Measurements from ENCODE around the gene B4GALT2. TPM values are rescaled to one million over a fixed set of nuclear protein-coding genes. Genes with fewer than 3 reads are reported as not detected.

B4GALT2 gene
- total and polyA plus RNA-seq, 3 experiments from 2014 or later, result 1.9 to 41.7 (median 39.7) TPM

GRCh38 chr1:44027320-44027719 is 48.3 kb downstream of the B4GALT2 start:
- H3K36me3 ChIP-seq (ENCODE audit: insufficient read depth, low read length), result no peaks in the 10 kb centered on the region
- H3K27ac ChIP-seq (ENCODE audit: low read depth, low read length), result no peak overlapping the region
- no peak for DNase-seq
- POLR2A ChIA-PET, result no interaction called here
- H3K36me3 Mint-ChIP-seq, result peaks cover 0 to 2% (median 0%) of the 10 kb centered on the region in 3 donors
- peaks cover 0 to 4% of the 10 kb centered on the region in 2 donors for H3K27me3 Mint-ChIP-seq
- H3K27ac Mint-ChIP-seq, result no peak overlapping the region
- H3K4me3 Mint-ChIP-seq, result peak overlapping the region in 1 of 7 donors; percentile 75
- H3K9me3 ChIP-seq (ENCODE audit: low read length), result no peaks in the 10 kb centered on the region
- peaks cover 16 to 32% (median 17%) of the 10 kb centered on the region in 3 donors for H3K4me1 Mint-ChIP-seq
- CTCF ChIA-PET, result interaction anchor here (2.0 kb wide), 1 partner anchor 22 kb away, joined by 8 read pairs; no protein-coding TSS in a partner anchor
- no peaks in the 10 kb centered on the region for H3K27me3 ChIP-seq (ENCODE audit: insufficient read depth, low read length, poor library complexity, severe bottlenecking)
- H3K9me3 Mint-ChIP-seq, result no peaks in the 10 kb centered on the region
- H3K4me3 ChIP-seq (ENCODE audit: low read length), result no peak overlapping the region
- H3K4me1 ChIP-seq (ENCODE audit: insufficient read depth, low read length), result peaks cover 8% of the 10 kb centered on the region

- H3K27ac Mint-ChIP-seq, result peak overlapping the region; percentile 77 to 97 (median 95)
- H3K9me3 ChIP-seq (ENCODE audit: low read length), result no peaks in the 10 kb centered on the region
- peak overlapping the region; percentile 64 for H3K27ac ChIP-seq (ENCODE audit: low read depth, low read length)
- H3K4me1 Mint-ChIP-seq, result peaks cover 17 to 37% (median 20%) of the 10 kb centered on the region in 3 donors
- H3K27me3 Mint-ChIP-seq, result peaks cover 0 to 5% of the 10 kb centered on the region in 2 donors
- ChIA-PET CTCF (interaction anchor here (1.1 kb wide), 1 partner anchor 24 kb away, joined by 4 read pairs; no protein-coding TSS in a partner anchor), POLR2A (interaction anchor here (0.5 to 2.0 kb wide), 2 partner anchors 54 to 379 kb away, joined by 4 to 8 read pairs; partner anchors contain the start of gene KDM4A)
- H3K4me3 ChIP-seq (ENCODE audit: low read length), result peak overlapping the region; percentile 81
- H3K27me3 ChIP-seq (ENCODE audit: insufficient read depth, low read length, poor library complexity, severe bottlenecking), result no peaks in the 10 kb centered on the region
- H3K9me3 Mint-ChIP-seq, result no peaks in the 10 kb centered on the region
- H3K36me3 Mint-ChIP-seq, result peaks cover 0 to 2% (median 0%) of the 10 kb centered on the region in 3 donors
- H3K4me3 Mint-ChIP-seq, result peak overlapping the region; percentile 75 to 98 (median 92)
- no peaks in the 10 kb centered on the region for H3K36me3 ChIP-seq (ENCODE audit: insufficient read depth, low read length)
- H3K4me1 ChIP-seq (ENCODE audit: insufficient read depth, low read length), result peaks cover 8% of the 10 kb centered on the region
- DNase-seq, result peak in 1 of 5 donors; percentile 54
These were observed 50.4 kb downstream of the B4GALT2 start for GRCh38 chr1:44029260-44029910.

- peaks cover 0 to 5% of the 10 kb centered on the region in 2 donors for H3K27me3 Mint-ChIP-seq
- Histone ChIP-seq H3K27me3 (ENCODE audit: insufficient read depth, low read length, poor library complexity, severe bottlenecking) (no peaks in the 10 kb centered on the region), H3K4me3 (ENCODE audit: low read length) (peak overlapping the region; percentile 81), H3K4me1 (ENCODE audit: insufficient read depth, low read length) (peaks cover 8% of the 10 kb centered on the region), H3K9me3 (ENCODE audit: low read length) (no peaks in the 10 kb centered on the region), H3K36me3 (ENCODE audit: insufficient read depth, low read length) (no peaks in the 10 kb centered on the region), H3K27ac (ENCODE audit: low read depth, low read length) (peak overlapping the region; percentile 64)
- H3K4me1 Mint-ChIP-seq, result peaks cover 17 to 37% (median 20%) of the 10 kb centered on the region in 3 donors
- H3K9me3 Mint-ChIP-seq, result no peaks in the 10 kb centered on the region
- ChIA-PET CTCF (interaction anchor here (1.0 to 1.6 kb wide), 3 partner anchors 11 to 84 kb away, joined by 3 to 13 read pairs (median 4); no protein-coding TSS in a partner anchor), POLR2A (interaction anchor here (0.5 to 2.0 kb wide), 2 partner anchors 55 to 380 kb away, joined by 4 to 8 read pairs; partner anchors contain the start of gene KDM4A)
- peak overlapping the region; percentile 77 to 97 (median 95) for H3K27ac Mint-ChIP-seq
- peak; percentile 77 to 89 (median 81) for DNase-seq
- H3K4me3 Mint-ChIP-seq, result peak overlapping the region; percentile 75 to 98 (median 92)
- peaks cover 0 to 2% (median 0%) of the 10 kb centered on the region in 3 donors for H3K36me3 Mint-ChIP-seq
These were observed 51.0 kb downstream of the B4GALT2 start for GRCh38 chr1:44029911-44030604.

- H3K27ac Mint-ChIP-seq, result peak overlapping the region; percentile 39 to 92 (median 85)
- H3K4me3 Mint-ChIP-seq, result peak overlapping the region; percentile 84 to 93 (median 87)
- Histone ChIP-seq H3K36me3 (ENCODE audit: insufficient read depth, low read length) (no peaks in the 10 kb centered on the region), H3K4me3 (ENCODE audit: low read length) (peak overlapping the region; percentile 66), H3K27me3 (ENCODE audit: insufficient read depth, low read length, poor library complexity, severe bottlenecking) (no peaks in the 10 kb centered on the region), H3K27ac (ENCODE audit: low read depth, low read length) (peak overlapping the region; percentile 64), H3K4me1 (ENCODE audit: insufficient read depth, low read length) (peaks cover 8% of the 10 kb centered on the region), H3K9me3 (ENCODE audit: low read length) (no peaks in the 10 kb centered on the region)
- H3K4me1 Mint-ChIP-seq, result peaks cover 17 to 37% (median 20%) of the 10 kb centered on the region in 3 donors
- H3K36me3 Mint-ChIP-seq, result peaks cover 0 to 2% (median 0%) of the 10 kb centered on the region in 3 donors
- peak; percentile 38 to 81 (median 58) for DNase-seq
- peaks cover 0 to 5% of the 10 kb centered on the region in 2 donors for H3K27me3 Mint-ChIP-seq
- CTCF ChIA-PET, result interaction anchor here (1.0 to 1.6 kb wide), 3 partner anchors 10 to 85 kb away, joined by 3 to 13 read pairs (median 4); no protein-coding TSS in a partner anchor
- H3K9me3 Mint-ChIP-seq, result no peaks in the 10 kb centered on the region
- POLR2A ChIA-PET, result interaction anchor here (0.6 to 2.0 kb wide), 2 partner anchors 381 to 1516 kb away, joined by 6 to 8 read pairs; partner anchors contain the start of gene KDM4A
These were observed 51.7 kb downstream of the B4GALT2 start for GRCh38 chr1:44030605-44031251.

- DNase-seq, result no peak
- H3K9me3 Mint-ChIP-seq, result no peaks in the 10 kb centered on the region
- peak within 1 kb of the TSS; percentile 84 to 93 (median 87) for H3K4me3 Mint-ChIP-seq
- peaks cover 0 to 5% of the 10 kb centered on the region in 2 donors for H3K27me3 Mint-ChIP-seq
- Histone ChIP-seq H3K27me3 (ENCODE audit: insufficient read depth, low read length, poor library complexity, severe bottlenecking) (no peaks in the 10 kb centered on the region), H3K27ac (ENCODE audit: low read depth, low read length) (peak within 1 kb of the TSS; percentile 64), H3K36me3 (ENCODE audit: insufficient read depth, low read length) (no peaks in the 10 kb centered on the region), H3K9me3 (ENCODE audit: low read length) (no peaks in the 10 kb centered on the region), H3K4me1 (ENCODE audit: insufficient read depth, low read length) (peaks cover 8% of the 10 kb centered on the region), H3K4me3 (ENCODE audit: low read length) (peak within 1 kb of the TSS; percentile 66)
- H3K36me3 Mint-ChIP-seq, result peaks cover 0 to 2% (median 0%) of the 10 kb centered on the region in 3 donors
- POLR2A ChIA-PET, result interaction anchor here (0.6 to 2.0 kb wide), 2 partner anchors 381 to 1516 kb away, joined by 6 to 8 read pairs; partner anchors contain the start of gene KDM4A
- CTCF ChIA-PET, result interaction anchor here (1.0 to 1.6 kb wide), 2 partner anchors 10 to 26 kb away, joined by 4 to 13 read pairs; no protein-coding TSS in a partner anchor
- peaks cover 17 to 37% (median 21%) of the 10 kb centered on the region in 3 donors for H3K4me1 Mint-ChIP-seq
- H3K27ac Mint-ChIP-seq, result peak within 1 kb of the TSS; percentile 66 to 92 (median 87)
These were observed 52.5 kb downstream of the B4GALT2 start, which contains the start of gene SLC6A9 for GRCh38 chr1:44031252-44032169. Gene SLC6A9 (minus strand): TSS chr1:44031462. CDS start chr1:44024277, 7,185 bp downstream.

- Histone ChIP-seq H3K9me3 (ENCODE audit: low read length) (no peaks in the 10 kb centered on the region), H3K4me3 (ENCODE audit: low read length) (no peak overlapping the region), H3K36me3 (ENCODE audit: insufficient read depth, low read length) (no peaks in the 10 kb centered on the region), H3K4me1 (ENCODE audit: insufficient read depth, low read length) (peaks cover 8% of the 10 kb centered on the region), H3K27ac (ENCODE audit: low read depth, low read length) (no peak overlapping the region), H3K27me3 (ENCODE audit: insufficient read depth, low read length, poor library complexity, severe bottlenecking) (no peaks in the 10 kb centered on the region)
- Mint-ChIP-seq H3K27me3 (peaks cover 0 to 3% of the 10 kb centered on the region in 2 donors), H3K36me3 (peaks cover 0 to 2% (median 0%) of the 10 kb centered on the region in 3 donors), H3K4me3 (peak overlapping the region; percentile 60 to 93 (median 87)), H3K9me3 (no peaks in the 10 kb centered on the region), H3K4me1 (peaks cover 17 to 37% (median 23%) of the 10 kb centered on the region in 3 donors), H3K27ac (peak overlapping the region in 7 of 8 donors; percentile 51 to 92 (median 72))
- POLR2A ChIA-PET, result no interaction called here
- DNase-seq, result no peak
- CTCF ChIA-PET, result interaction anchor here (0.8 kb wide), 1 partner anchor 10 kb away, joined by 3 read pairs; no protein-coding TSS in a partner anchor
These were observed 53.3 kb downstream of the B4GALT2 start for GRCh38 chr1:44032170-44032790.
